Peyer's patch (tissue), 4 donors: ENCODE results near the gene NCAM2.

ENCODE experiments used
- POLR2A ChIP-seq, 2 donors: fragments of 450-650 bp; IDR thresholded peaks; one replicate each; pipeline ENCODE4 v1.5.1; 2017; ENCODE audit warnings: antibody characterized with exemption in 2 of 2, mild to moderate bottlenecking in 2 of 2, moderate library complexity in 2 of 2
- TF ChIP-seq, protein P1 (sequence below), 6 experiments: fragments of 450-650 bp in 4 of 6; fragments of 200-600 bp in 2 of 6; sonication (generic) in 1 of 6; IDR thresholded peaks; one replicate each; pipeline ENCODE4 v1.5.1; 2017 to 2019; ENCODE audit warnings: antibody characterized with exemption in 6 of 6, mild to moderate bottlenecking in 3 of 6, moderate library complexity in 1 of 6

DNA sequence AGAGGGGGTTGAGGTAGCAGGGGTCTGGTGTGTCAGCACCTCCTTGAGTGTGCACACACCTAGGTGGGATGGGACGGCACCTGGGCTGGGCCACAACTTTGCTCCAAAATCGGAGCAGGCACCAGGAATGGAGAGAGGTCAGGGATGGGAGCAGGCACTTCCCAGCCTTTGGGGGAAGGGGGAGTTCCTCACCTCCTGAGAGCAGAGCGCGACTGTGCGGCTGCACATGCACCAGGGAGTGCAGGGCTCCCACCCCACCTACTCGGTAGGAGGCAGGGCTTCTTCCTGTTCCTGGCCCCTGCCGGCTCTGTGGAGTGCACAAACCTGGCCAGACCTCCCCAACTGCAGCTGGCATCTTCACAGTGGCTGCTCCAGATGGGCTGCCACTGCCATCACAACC, 399.3 kb downstream of the NCAM2 start:
- TF ChIP-seq, protein P1, sequence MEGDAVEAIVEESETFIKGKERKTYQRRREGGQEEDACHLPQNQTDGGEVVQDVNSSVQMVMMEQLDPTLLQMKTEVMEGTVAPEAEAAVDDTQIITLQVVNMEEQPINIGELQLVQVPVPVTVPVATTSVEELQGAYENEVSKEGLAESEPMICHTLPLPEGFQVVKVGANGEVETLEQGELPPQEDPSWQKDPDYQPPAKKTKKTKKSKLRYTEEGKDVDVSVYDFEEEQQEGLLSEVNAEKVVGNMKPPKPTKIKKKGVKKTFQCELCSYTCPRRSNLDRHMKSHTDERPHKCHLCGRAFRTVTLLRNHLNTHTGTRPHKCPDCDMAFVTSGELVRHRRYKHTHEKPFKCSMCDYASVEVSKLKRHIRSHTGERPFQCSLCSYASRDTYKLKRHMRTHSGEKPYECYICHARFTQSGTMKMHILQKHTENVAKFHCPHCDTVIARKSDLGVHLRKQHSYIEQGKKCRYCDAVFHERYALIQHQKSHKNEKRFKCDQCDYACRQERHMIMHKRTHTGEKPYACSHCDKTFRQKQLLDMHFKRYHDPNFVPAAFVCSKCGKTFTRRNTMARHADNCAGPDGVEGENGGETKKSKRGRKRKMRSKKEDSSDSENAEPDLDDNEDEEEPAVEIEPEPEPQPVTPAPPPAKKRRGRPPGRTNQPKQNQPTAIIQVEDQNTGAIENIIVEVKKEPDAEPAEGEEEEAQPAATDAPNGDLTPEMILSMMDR (IDR thresholded peaks at IDR 0.05): no peak
- no peak for TF ChIP-seq POLR2A (IDR thresholded peaks at IDR 0.05)
